Activated CD4-positive, CD25-positive, alpha-beta regulatory T cell treated with anti-CD3 and anti-CD28 coated beads, Interleukin-2, amount 50 U/mL, for 72 hours (primary cell): ENCODE results near the gene SYPL1.

ENCODE experiments used
- DNase-seq: peaks from one replicate; pipeline ENCODE4 v3.0.0; 2021

Gene SYPL1

GRCh38 chr7:106064771-106065574, 47.1 kb downstream of the SYPL1 start:
- DNase-seq: no peak

- DNase-seq: no peak
Measured at GRCh38 chr7:106064316-106064715, 47.8 kb downstream of the SYPL1 start.

GRCh38 chr7:106063692-106064091, 48.4 kb downstream of the SYPL1 start:
- no peak for DNase-seq

- no peak for DNase-seq
Measured at GRCh38 chr7:106063024-106063423, 49.1 kb downstream of the SYPL1 start.

- no peak for DNase-seq
Measured at GRCh38 chr7:106062521-106062931, 49.6 kb downstream of the SYPL1 start.

GRCh38 chr7:106062006-106062405, 50.1 kb downstream of the SYPL1 start:
- no peak for DNase-seq

- DNase-seq: no peak
Measured at GRCh38 chr7:106061301-106061979, 50.7 kb downstream of the SYPL1 start.

GRCh38 chr7:106060394-106060920, 51.7 kb downstream of the SYPL1 start:
- no peak for DNase-seq

GRCh38 chr7:106059556-106059955, 52.6 kb downstream of the SYPL1 start:
- DNase-seq: no peak

GRCh38 chr7:106058928-106059324, 53.2 kb downstream of the SYPL1 start:
- no peak for DNase-seq

- DNase-seq: no peak
Measured at GRCh38 chr7:106057962-106058927, 53.9 kb downstream of the SYPL1 start.

- no peak for DNase-seq
Measured at GRCh38 chr7:106057204-106057961, 54.7 kb downstream of the SYPL1 start.

- peak; percentile 66 for DNase-seq
Measured at GRCh38 chr7:106056513-106057203, 55.5 kb downstream of the SYPL1 start.

- no peak for DNase-seq
Measured at GRCh38 chr7:106054971-106055532, 57.1 kb downstream of the SYPL1 start.

GRCh38 chr7:106054156-106054910, 57.8 kb downstream of the SYPL1 start:
- peak; percentile 16 for DNase-seq

GRCh38 chr7:106053109-106053508, 59.0 kb downstream of the SYPL1 start:
- no peak for DNase-seq

- no peak for DNase-seq
Measured at GRCh38 chr7:106052681-106053080, 59.4 kb downstream of the SYPL1 start.

- DNase-seq: no peak
Measured at GRCh38 chr7:106050746-106051117, 61.4 kb downstream of the SYPL1 start.

- DNase-seq: no peak
Measured at GRCh38 chr7:106050002-106050745, 61.9 kb downstream of the SYPL1 start.
